Central memory CD8-positive, alpha-beta T cell (primary cell): ENCODE results near the gene AMY2A.
"Not testable (repeated sequence)": the region's sequence is repeated elsewhere in the genome, so short reads cannot be mapped to it uniquely, and the experiment has no call there.

Source experiments
- ATAC-seq: fragments of 150-1000 bp; cut with Tn5 transposase; replicated peaks from 2 replicates; pipeline ENCODE4 v1.10.0; 2022; ENCODE audit warnings: mild to moderate bottlenecking, moderate FRiP score, moderate number of reproducible peaks; ENCODE audit not compliant: poor library complexity, severe bottlenecking; ENCODE audit errors: extremely low read depth
- DNase-seq, 2 donors: peaks; one replicate each; pipeline ENCODE4 v3.0.0; 2021; ENCODE audit warnings: low spot score in 2 of 2
- H3K27ac Mint-ChIP-seq: one replicate; pipeline ENCODE4 v1.8.0; 2022; ENCODE audit warnings: low read depth, mild to moderate bottlenecking, moderate library complexity, mixed read lengths
- H3K27me3 Mint-ChIP-seq: one replicate; pipeline ENCODE4 v1.8.0; 2022; ENCODE audit warnings: mixed read lengths
- H3K36me3 Mint-ChIP-seq: one replicate; pipeline ENCODE4 v1.8.0; 2022; ENCODE audit warnings: mild to moderate bottlenecking, moderate library complexity, mixed read lengths; ENCODE audit not compliant: insufficient read depth
- H3K4me1 Mint-ChIP-seq: one replicate; pipeline ENCODE4 v1.8.0; 2022; ENCODE audit warnings: mixed read lengths
- H3K4me3 Mint-ChIP-seq: one replicate; pipeline ENCODE4 v1.8.0; 2022; ENCODE audit warnings: mild to moderate bottlenecking, moderate library complexity, mixed read lengths
- H3K9me3 Mint-ChIP-seq: one replicate; pipeline ENCODE4 v1.8.0; 2022; ENCODE audit warnings: mixed read lengths

AMY2A gene

GRCh38 chr1:103616994-103617477 is at the start of gene AMY2A:
Gene AMY2A, plus strand, starts transcription at chr1:103617427. Its CDS starts 14 bp downstream, at chr1:103617441.
- not testable (repeated sequence) for H3K27me3 Mint-ChIP-seq, ATAC-seq, H3K4me3 Mint-ChIP-seq, H3K36me3 Mint-ChIP-seq, H3K27ac Mint-ChIP-seq, DNase-seq, H3K4me1 Mint-ChIP-seq, H3K9me3 Mint-ChIP-seq

GRCh38 chr1:103569493-103569892 is 47.7 kb upstream of the AMY2A start:
- Mint-ChIP-seq H3K36me3 (peaks cover 2% of the 10 kb centered on the region), H3K9me3 (no peaks in the 10 kb centered on the region), H3K27me3 (no peaks in the 10 kb centered on the region), H3K4me3 (no peak overlapping the region), H3K27ac (no peak overlapping the region), H3K4me1 (no peaks in the 10 kb centered on the region)
- no peak for DNase-seq
- ATAC-seq: no peak

- H3K27me3 Mint-ChIP-seq, H3K4me3 Mint-ChIP-seq, H3K27ac Mint-ChIP-seq, H3K9me3 Mint-ChIP-seq, H3K36me3 Mint-ChIP-seq, H3K4me1 Mint-ChIP-seq, ATAC-seq, DNase-seq: not testable (repeated sequence)
Measured at GRCh38 chr1:103571289-103571688, 45.9 kb upstream of the AMY2A start, which contains the start of gene AMY2B. Gene AMY2B, plus strand, starts transcription at chr1:103571589. Its CDS starts 14 bp downstream, at chr1:103571603.

GRCh38 chr1:103576065-103576464 is 41.2 kb upstream of the AMY2A start:
- no peaks in the 10 kb centered on the region for H3K4me1 Mint-ChIP-seq
- DNase-seq (no peak), ATAC-seq (no peak)
- H3K27ac Mint-ChIP-seq: no peak overlapping the region
- H3K4me3 Mint-ChIP-seq: no peak overlapping the region
- H3K27me3 Mint-ChIP-seq: no peaks in the 10 kb centered on the region
- H3K9me3 Mint-ChIP-seq: no peaks in the 10 kb centered on the region
- H3K36me3 Mint-ChIP-seq: peaks cover 5% of the 10 kb centered on the region

- H3K4me1 Mint-ChIP-seq, H3K9me3 Mint-ChIP-seq, DNase-seq, ATAC-seq, H3K36me3 Mint-ChIP-seq, H3K27me3 Mint-ChIP-seq, H3K27ac Mint-ChIP-seq, H3K4me3 Mint-ChIP-seq: not testable (repeated sequence)
Measured at GRCh38 chr1:103576784-103577183, 40.4 kb upstream of the AMY2A start.

- H3K27ac Mint-ChIP-seq: no peak overlapping the region
- ATAC-seq (no peak), DNase-seq (no peak)
- H3K4me1 Mint-ChIP-seq: no peaks in the 10 kb centered on the region
- H3K36me3 Mint-ChIP-seq: peaks cover 3% of the 10 kb centered on the region
- no peaks in the 10 kb centered on the region for H3K27me3 Mint-ChIP-seq
- H3K4me3 Mint-ChIP-seq: no peak overlapping the region
- no peaks in the 10 kb centered on the region for H3K9me3 Mint-ChIP-seq
Measured at GRCh38 chr1:103582464-103582863, 34.8 kb upstream of the AMY2A start.

- Mint-ChIP-seq H3K4me3 (no peak overlapping the region), H3K27me3 (peaks cover 5% of the 10 kb centered on the region), H3K36me3 (peaks cover 3% of the 10 kb centered on the region), H3K4me1 (no peaks in the 10 kb centered on the region), H3K27ac (no peak overlapping the region), H3K9me3 (peaks cover 4% of the 10 kb centered on the region)
- ATAC-seq (no peak), DNase-seq (no peak)
Measured at GRCh38 chr1:103583887-103584286, 33.3 kb upstream of the AMY2A start.

GRCh38 chr1:103584537-103584936 is 32.7 kb upstream of the AMY2A start:
- H3K4me3 Mint-ChIP-seq: no peak overlapping the region
- peaks cover 3% of the 10 kb centered on the region for H3K36me3 Mint-ChIP-seq
- H3K9me3 Mint-ChIP-seq: peaks cover 7% of the 10 kb centered on the region
- DNase-seq (no peak), ATAC-seq (no peak)
- H3K4me1 Mint-ChIP-seq: no peaks in the 10 kb centered on the region
- H3K27ac Mint-ChIP-seq: no peak overlapping the region
- H3K27me3 Mint-ChIP-seq: peaks cover 11% of the 10 kb centered on the region

- H3K27me3 Mint-ChIP-seq, H3K9me3 Mint-ChIP-seq, DNase-seq, H3K36me3 Mint-ChIP-seq, H3K27ac Mint-ChIP-seq, ATAC-seq, H3K4me1 Mint-ChIP-seq, H3K4me3 Mint-ChIP-seq: not testable (repeated sequence)
Measured at GRCh38 chr1:103602740-103603139, 14.5 kb upstream of the AMY2A start.

- Mint-ChIP-seq H3K27me3 (no peaks in the 10 kb centered on the region), H3K27ac (no peak overlapping the region), H3K36me3 (no peaks in the 10 kb centered on the region), H3K4me3 (no peak overlapping the region), H3K9me3 (no peaks in the 10 kb centered on the region), H3K4me1 (no peaks in the 10 kb centered on the region)
- no peak for DNase-seq
- no peak for ATAC-seq
Measured at GRCh38 chr1:103616362-103616761, 865 bp upstream of the AMY2A start.

GRCh38 chr1:103627436-103627835 is 10.2 kb downstream of the AMY2A start:
- not testable (repeated sequence) for H3K36me3 Mint-ChIP-seq, H3K27me3 Mint-ChIP-seq, DNase-seq, H3K9me3 Mint-ChIP-seq, H3K4me3 Mint-ChIP-seq, H3K4me1 Mint-ChIP-seq, H3K27ac Mint-ChIP-seq, ATAC-seq

- not testable (repeated sequence) for H3K27ac Mint-ChIP-seq, H3K9me3 Mint-ChIP-seq, H3K36me3 Mint-ChIP-seq, ATAC-seq, DNase-seq, H3K4me3 Mint-ChIP-seq, H3K4me1 Mint-ChIP-seq, H3K27me3 Mint-ChIP-seq
Measured at GRCh38 chr1:103641194-103641593, 24.0 kb downstream of the AMY2A start.

GRCh38 chr1:103643908-103644307 is 26.7 kb downstream of the AMY2A start:
- not testable (repeated sequence) for DNase-seq, H3K4me1 Mint-ChIP-seq, H3K27ac Mint-ChIP-seq, H3K4me3 Mint-ChIP-seq, H3K27me3 Mint-ChIP-seq, ATAC-seq, H3K36me3 Mint-ChIP-seq, H3K9me3 Mint-ChIP-seq

GRCh38 chr1:103650305-103650704 is 33.1 kb downstream of the AMY2A start:
- not testable (repeated sequence) for ATAC-seq, DNase-seq, H3K4me1 Mint-ChIP-seq, H3K27ac Mint-ChIP-seq, H3K36me3 Mint-ChIP-seq, H3K4me3 Mint-ChIP-seq, H3K27me3 Mint-ChIP-seq, H3K9me3 Mint-ChIP-seq
